ENCODE measurements around the gene IRF5. TPM values are rescaled to one million over a fixed set of nuclear protein-coding genes. Genes with fewer than 3 reads are reported as not detected.
"Not testable (repeated sequence)": the region's sequence is repeated elsewhere in the genome, so short reads cannot be mapped to it uniquely, and the experiment has no call there.

Gene IRF5
- total RNA-seq, 1 donor from 2014 or later, result 3.9 TPM

DNA sequence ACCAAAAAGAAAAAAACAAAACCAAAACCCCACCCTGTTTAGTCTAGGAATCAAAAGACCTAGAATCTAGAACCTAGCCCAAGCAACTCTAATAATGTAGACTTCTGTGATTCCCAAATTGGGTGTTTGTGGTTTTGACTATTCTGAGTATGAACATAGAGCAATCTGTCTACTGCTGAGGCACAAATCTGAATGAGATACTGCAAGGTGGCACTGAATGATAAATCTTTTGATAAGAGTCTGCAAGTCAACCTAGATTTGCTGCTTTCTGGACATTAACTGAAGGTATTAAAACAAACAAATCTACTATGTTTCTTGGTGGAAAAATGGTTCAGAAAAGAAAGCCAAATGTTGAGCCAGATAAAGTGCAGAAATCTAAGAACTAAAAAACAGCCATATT, 50.6 kb downstream of the IRF5 start:
- Mint-ChIP-seq H3K27ac (ENCODE audit: unreplicated experiment) (peak overlapping the region; percentile 11), H3K36me3 (ENCODE audit: low read depth, unreplicated experiment) (peaks cover 29% of the 10 kb centered on the region), H3K4me1 (ENCODE audit: unreplicated experiment) (no peaks in the 10 kb centered on the region), H3K27me3 (ENCODE audit: unreplicated experiment) (no peaks in the 10 kb centered on the region), H3K9me3 (ENCODE audit: unreplicated experiment) (no peaks in the 10 kb centered on the region), H3K4me3 (ENCODE audit: unreplicated experiment) (peak overlapping the region; percentile 16)
- no peak for DNase-seq (ENCODE audit: low spot score)
- TF ChIP-seq, protein P1, sequence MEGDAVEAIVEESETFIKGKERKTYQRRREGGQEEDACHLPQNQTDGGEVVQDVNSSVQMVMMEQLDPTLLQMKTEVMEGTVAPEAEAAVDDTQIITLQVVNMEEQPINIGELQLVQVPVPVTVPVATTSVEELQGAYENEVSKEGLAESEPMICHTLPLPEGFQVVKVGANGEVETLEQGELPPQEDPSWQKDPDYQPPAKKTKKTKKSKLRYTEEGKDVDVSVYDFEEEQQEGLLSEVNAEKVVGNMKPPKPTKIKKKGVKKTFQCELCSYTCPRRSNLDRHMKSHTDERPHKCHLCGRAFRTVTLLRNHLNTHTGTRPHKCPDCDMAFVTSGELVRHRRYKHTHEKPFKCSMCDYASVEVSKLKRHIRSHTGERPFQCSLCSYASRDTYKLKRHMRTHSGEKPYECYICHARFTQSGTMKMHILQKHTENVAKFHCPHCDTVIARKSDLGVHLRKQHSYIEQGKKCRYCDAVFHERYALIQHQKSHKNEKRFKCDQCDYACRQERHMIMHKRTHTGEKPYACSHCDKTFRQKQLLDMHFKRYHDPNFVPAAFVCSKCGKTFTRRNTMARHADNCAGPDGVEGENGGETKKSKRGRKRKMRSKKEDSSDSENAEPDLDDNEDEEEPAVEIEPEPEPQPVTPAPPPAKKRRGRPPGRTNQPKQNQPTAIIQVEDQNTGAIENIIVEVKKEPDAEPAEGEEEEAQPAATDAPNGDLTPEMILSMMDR (IDR thresholded peaks at IDR 0.05; ENCODE audit: unreplicated experiment), result no peak

DNA sequence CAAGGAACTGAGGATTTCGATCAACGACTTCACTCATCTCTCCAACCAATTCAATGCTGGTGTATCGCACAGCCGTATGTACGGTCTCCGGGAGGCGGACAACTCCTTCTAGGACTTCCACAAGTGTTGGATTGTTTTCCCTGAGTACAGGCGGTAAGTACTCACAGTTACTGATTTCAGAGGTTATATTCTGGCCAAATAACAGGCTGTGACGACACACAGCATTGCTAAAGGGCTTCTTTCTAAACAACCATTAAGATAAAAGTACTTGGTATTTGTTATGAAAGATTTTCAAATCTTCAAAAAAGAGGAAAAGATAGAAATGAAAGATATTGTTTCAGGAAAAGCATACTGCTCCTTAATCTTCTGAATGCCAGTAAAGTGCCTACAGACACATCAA, 52.2 kb downstream of the IRF5 start:
- Mint-ChIP-seq H3K36me3 (ENCODE audit: low read depth, unreplicated experiment) (peaks cover 22% of the 10 kb centered on the region), H3K9me3 (ENCODE audit: unreplicated experiment) (no peaks in the 10 kb centered on the region), H3K4me3 (ENCODE audit: unreplicated experiment) (no peak overlapping the region), H3K27me3 (ENCODE audit: unreplicated experiment) (no peaks in the 10 kb centered on the region), H3K27ac (ENCODE audit: unreplicated experiment) (no peak overlapping the region), H3K4me1 (ENCODE audit: unreplicated experiment) (no peaks in the 10 kb centered on the region)
- TF ChIP-seq, protein P1 (IDR thresholded peaks at IDR 0.05; ENCODE audit: unreplicated experiment), result no peak
- no peak for DNase-seq (ENCODE audit: low spot score)

DNA sequence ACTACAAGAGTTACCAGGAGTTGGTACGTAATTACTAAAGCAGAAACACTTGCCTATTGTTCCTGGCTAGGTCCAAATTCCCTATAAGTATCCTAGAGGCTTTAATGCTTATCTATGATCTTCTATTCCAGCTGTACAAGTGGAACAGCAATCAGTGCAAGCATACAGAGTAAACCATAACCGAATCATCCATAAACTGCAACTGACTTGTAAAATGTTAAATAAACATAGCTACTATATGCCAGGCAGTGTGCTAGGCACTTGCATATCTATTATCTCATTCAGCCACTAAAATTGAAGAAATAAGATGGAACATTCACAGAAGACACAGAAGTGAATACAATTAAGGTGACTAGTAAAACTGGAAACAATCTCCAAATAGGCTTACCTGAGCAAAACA, 55.7 kb downstream of the IRF5 start:
- Mint-ChIP-seq H3K4me1 (ENCODE audit: unreplicated experiment) (no peaks in the 10 kb centered on the region), H3K27me3 (ENCODE audit: unreplicated experiment) (no peaks in the 10 kb centered on the region), H3K4me3 (ENCODE audit: unreplicated experiment) (no peak overlapping the region), H3K36me3 (ENCODE audit: low read depth, unreplicated experiment) (peaks cover 7% of the 10 kb centered on the region), H3K27ac (ENCODE audit: unreplicated experiment) (no peak overlapping the region), H3K9me3 (ENCODE audit: unreplicated experiment) (no peaks in the 10 kb centered on the region)
- no peak for DNase-seq (ENCODE audit: low spot score)
- TF ChIP-seq, protein P1 (IDR thresholded peaks at IDR 0.05; ENCODE audit: unreplicated experiment), result no peak

DNA sequence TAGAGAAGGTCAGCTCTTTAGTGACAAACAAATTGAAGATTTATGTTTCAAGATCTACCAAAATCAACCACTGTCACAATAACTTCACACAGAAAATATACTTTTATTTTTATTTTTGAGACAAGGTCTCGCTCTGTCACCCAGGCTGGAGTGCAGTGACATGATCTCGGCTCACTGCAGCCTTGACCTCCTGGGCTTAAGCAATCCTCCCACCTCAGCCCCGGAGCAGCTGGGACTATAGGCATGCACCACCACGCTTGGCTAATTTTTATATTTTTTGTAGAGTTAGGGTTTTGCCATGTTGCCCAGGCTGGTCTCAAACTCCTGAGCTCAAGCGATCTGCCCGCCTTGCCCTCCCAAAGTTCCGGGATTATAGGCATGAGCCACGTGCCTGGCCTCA, 56.8 kb downstream of the IRF5 start:
- not testable (repeated sequence) for DNase-seq (ENCODE audit: low spot score); H3K27me3 Mint-ChIP-seq (ENCODE audit: unreplicated experiment); H3K9me3 Mint-ChIP-seq (ENCODE audit: unreplicated experiment)

DNA sequence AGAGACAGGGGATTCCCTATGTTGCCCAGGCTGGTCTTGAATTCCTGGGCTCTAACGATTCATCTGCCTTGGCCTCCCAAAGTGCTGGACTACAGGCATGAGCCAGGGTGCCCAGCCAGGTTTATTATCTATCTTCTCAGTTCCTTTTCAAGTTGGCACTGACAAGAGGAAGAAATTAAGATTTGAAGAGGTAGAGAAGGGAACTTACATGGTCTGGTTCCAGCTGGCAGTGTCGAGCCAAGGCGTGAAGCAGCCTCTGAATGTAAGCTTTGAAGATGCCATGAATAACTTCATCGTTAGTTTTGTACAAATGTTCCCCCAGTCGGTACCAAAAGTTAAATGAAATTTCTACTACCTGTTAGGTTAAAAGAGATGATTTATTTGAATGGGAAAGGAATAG, 59.5 kb downstream of the IRF5 start:
- Mint-ChIP-seq H3K36me3 (ENCODE audit: low read depth, unreplicated experiment) (peaks cover 4% of the 10 kb centered on the region), H3K27me3 (ENCODE audit: unreplicated experiment) (no peaks in the 10 kb centered on the region)
- TF ChIP-seq, protein P1 (IDR thresholded peaks at IDR 0.05; ENCODE audit: unreplicated experiment), result no peak

More for the DNA sequence above, 56.8 kb downstream of the IRF5 start:
- not testable (repeated sequence) for H3K36me3 Mint-ChIP-seq (ENCODE audit: low read depth, unreplicated experiment); H3K4me1 Mint-ChIP-seq (ENCODE audit: unreplicated experiment); H3K27ac Mint-ChIP-seq (ENCODE audit: unreplicated experiment); H3K4me3 Mint-ChIP-seq (ENCODE audit: unreplicated experiment)

More for the DNA sequence above, 59.5 kb downstream of the IRF5 start:
- no peak for DNase-seq (ENCODE audit: low spot score)
- no peak overlapping the region for H3K4me3 Mint-ChIP-seq (ENCODE audit: unreplicated experiment)
- no peak overlapping the region for H3K27ac Mint-ChIP-seq (ENCODE audit: unreplicated experiment)
- no peaks in the 10 kb centered on the region for H3K9me3 Mint-ChIP-seq (ENCODE audit: unreplicated experiment)
- no peaks in the 10 kb centered on the region for H3K4me1 Mint-ChIP-seq (ENCODE audit: unreplicated experiment)

Other genes starting within 250 kb of the IRF5 start
- gene CALU, start 198.6 kb upstream of the IRF5 start, total RNA-seq (ENCODE audit: unreplicated experiment), result 197 TPM
- not detected for gene OPN1SW, start 162.1 kb upstream of the IRF5 start, total RNA-seq (ENCODE audit: unreplicated experiment)
- gene CCDC136, start 146.0 kb upstream of the IRF5 start, total RNA-seq (ENCODE audit: unreplicated experiment), result 31.5 TPM
- gene FLNC, start 107.5 kb upstream of the IRF5 start, total RNA-seq (ENCODE audit: unreplicated experiment), result 7.7 TPM
- gene ATP6V1F, start 75.1 kb upstream of the IRF5 start, total RNA-seq (ENCODE audit: unreplicated experiment), result 132 TPM
- 4.3 TPM for gene KCP, start 27.2 kb upstream of the IRF5 start, total RNA-seq (ENCODE audit: unreplicated experiment)
- gene TNPO3, start 117.2 kb downstream of the IRF5 start, total RNA-seq (ENCODE audit: unreplicated experiment), result 42.6 TPM
- 1.8 TPM for gene TSPAN33, start 206.8 kb downstream of the IRF5 start, total RNA-seq (ENCODE audit: unreplicated experiment)

All from endothelial cell (in vitro differentiated cells).